T-helper 1 cell treated with Interleukin-12 subunit alpha and Interleukin-12 subunit beta and Interleukin-4 antibody, amounts not matched to agents 30 μg/mL and 1 μg/mL, for 36 hours (primary cell): ENCODE data around the gene ZNF532.

Source experiments
- H3K27ac Mint-ChIP-seq: one replicate; pipeline ENCODE4 v1.8.0; 2021; ENCODE audit warnings: mild to moderate bottlenecking, mixed read lengths
- H3K27me3 Mint-ChIP-seq: one replicate; pipeline ENCODE4 v1.8.0; 2021; ENCODE audit warnings: low read depth, mixed read lengths
- H3K36me3 Mint-ChIP-seq: one replicate; pipeline ENCODE4 v1.8.0; 2021; ENCODE audit warnings: low read depth, mixed read lengths
- H3K4me1 Mint-ChIP-seq: one replicate; pipeline ENCODE4 v1.8.0; 2021; ENCODE audit warnings: low read depth, mixed read lengths
- H3K4me3 Mint-ChIP-seq: one replicate; pipeline ENCODE4 v1.8.0; 2021; ENCODE audit warnings: mild to moderate bottlenecking, moderate library complexity, mixed read lengths
- H3K9me3 Mint-ChIP-seq: one replicate; pipeline ENCODE4 v1.8.0; 2021; ENCODE audit warnings: mixed read lengths

ZNF532 gene

DNA sequence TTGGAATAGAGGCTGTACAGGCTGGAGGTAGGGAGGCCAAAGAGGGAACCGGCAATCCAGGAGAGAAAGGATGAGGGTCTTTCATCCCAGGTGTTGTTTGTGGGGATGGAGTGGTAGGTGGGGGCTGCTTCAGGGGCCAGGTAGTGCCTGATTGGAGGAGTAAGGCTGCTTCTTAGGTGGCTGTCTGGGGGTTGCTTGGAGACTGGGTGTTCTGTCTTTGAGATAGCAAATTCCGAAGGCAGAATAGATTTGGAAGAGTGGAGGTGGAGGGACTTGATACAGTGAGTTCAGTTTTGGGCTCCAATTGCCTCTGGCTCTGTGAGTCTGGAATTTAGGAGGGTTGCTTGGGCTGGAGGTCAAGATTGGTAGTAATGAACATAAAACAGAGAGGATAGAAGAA lies 5.9 kb downstream of the ZNF532 start:
- Mint-ChIP-seq H3K27ac (no peak overlapping the region), H3K36me3 (no peaks in the 10 kb centered on the region), H3K4me3 (no peak overlapping the region), H3K4me1 (no peaks in the 10 kb centered on the region), H3K27me3 (peaks cover 52% of the 10 kb centered on the region), H3K9me3 (no peaks in the 10 kb centered on the region)

DNA sequence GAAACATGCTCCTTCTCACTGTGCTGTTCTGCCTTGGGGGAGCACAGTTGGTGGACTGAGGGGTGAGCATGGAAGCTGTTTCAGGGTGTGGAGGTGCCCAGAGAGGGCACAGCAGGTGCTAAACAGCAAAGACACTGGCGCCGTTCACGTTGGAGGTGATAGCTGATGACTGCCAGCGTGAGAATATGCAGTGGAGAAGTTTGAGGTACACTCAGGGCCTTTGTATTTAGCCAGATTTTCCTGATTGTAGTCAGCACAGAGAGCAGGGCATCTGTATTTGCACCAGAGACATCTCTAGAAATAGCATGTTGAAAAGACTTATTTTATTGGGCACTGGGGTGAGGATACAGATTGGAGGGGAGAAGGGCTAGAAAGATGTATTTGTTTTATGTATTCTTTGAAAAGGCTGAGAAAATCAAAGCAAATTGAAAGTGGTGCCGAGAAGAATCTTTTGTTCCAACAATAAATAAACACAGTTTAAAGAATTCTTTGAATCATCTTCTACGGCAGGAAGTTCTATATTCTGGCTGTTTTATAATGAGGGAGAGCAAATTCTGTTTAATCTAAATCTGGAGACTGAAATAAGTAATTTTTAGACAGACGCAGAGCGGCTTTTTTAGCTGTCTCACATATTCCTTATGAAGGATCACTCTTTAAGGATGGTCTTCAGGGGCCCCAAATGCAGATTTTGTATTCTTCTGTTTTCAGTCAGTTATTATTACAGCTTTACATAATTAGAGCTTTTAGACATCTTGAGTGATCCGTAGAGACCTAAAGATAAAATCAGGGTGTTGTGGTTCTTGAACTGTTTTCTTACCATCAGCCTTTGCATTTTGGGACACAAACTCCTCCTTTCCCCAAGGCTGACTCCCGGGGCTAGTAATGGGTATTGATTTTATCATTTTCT lies 7.1 kb downstream of the ZNF532 start:
- no peak overlapping the region for H3K4me3 Mint-ChIP-seq
- H3K27me3 Mint-ChIP-seq = peaks cover 40% of the 10 kb centered on the region
- H3K36me3 Mint-ChIP-seq = no peaks in the 10 kb centered on the region
- no peaks in the 10 kb centered on the region for H3K9me3 Mint-ChIP-seq
- no peaks in the 10 kb centered on the region for H3K4me1 Mint-ChIP-seq
- H3K27ac Mint-ChIP-seq = no peak overlapping the region

DNA sequence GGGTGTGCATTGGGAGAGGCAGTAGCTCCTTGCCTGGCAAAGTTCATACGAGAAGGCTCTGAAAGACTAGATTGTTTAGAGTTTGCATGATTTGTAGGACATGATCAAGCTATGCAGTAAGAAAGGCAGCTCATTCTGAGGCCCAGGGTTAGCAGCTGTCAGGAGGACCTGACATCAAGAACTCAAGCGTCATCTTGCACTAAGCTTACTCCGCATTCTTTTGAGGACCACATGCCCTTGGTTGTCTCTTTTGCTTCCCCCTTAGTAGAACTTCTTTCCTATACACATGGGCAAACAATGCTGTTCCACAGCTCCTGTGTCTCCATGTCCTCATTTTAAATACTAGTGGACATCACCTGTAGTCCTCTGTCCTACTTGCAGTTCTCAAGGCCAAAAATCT lies 14.0 kb downstream of the ZNF532 start:
- Mint-ChIP-seq H3K9me3 (no peaks in the 10 kb centered on the region), H3K4me3 (no peak overlapping the region), H3K36me3 (no peaks in the 10 kb centered on the region), H3K27me3 (peaks cover 16% of the 10 kb centered on the region), H3K27ac (no peak overlapping the region), H3K4me1 (no peaks in the 10 kb centered on the region)

DNA sequence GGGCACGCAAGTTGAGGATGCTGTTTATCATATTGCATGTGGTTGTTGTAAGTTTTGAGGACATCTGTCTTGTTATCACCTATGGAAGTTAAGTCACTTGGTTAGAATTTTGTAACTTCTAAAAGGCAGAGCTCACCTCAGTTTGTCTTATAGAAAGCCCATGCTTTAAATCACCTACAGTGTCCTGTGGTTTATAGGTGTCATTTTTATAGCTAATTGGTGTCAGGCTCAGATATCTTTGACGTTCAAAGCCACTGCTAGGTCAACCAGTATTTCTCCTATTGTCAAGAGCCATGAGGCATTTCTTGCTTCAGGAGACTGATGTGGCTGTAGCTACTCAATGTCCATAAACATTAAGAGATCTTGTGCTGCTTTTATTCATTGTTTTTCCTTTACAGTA lies 16.8 kb downstream of the ZNF532 start:
- Mint-ChIP-seq H3K9me3 (no peaks in the 10 kb centered on the region), H3K4me1 (no peaks in the 10 kb centered on the region), H3K36me3 (no peaks in the 10 kb centered on the region), H3K27me3 (peaks cover 17% of the 10 kb centered on the region), H3K4me3 (no peak overlapping the region), H3K27ac (no peak overlapping the region)

DNA sequence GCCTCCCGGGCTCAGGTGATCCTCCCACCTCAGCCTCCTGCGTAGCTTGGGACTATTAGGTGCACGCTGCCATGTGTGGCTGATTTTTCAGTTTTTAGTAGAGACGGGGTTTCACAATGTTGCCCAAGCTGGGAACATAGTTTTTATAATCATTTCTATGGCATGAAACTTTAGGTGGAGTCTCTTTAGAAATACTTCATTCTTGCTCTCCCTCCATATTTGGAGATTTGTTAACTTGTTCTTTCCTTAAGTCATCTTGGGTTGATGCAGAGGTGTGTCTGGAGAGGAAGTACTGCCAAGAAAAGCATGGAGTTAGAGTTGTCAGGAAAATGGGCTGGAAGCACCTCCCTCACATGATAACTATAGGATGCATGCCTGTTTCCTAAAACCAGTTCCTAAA lies 17.4 kb downstream of the ZNF532 start:
- Mint-ChIP-seq H3K9me3 (no peaks in the 10 kb centered on the region), H3K27ac (no peak overlapping the region), H3K4me1 (peaks cover 2% of the 10 kb centered on the region), H3K36me3 (no peaks in the 10 kb centered on the region), H3K27me3 (peaks cover 22% of the 10 kb centered on the region), H3K4me3 (no peak overlapping the region)

DNA sequence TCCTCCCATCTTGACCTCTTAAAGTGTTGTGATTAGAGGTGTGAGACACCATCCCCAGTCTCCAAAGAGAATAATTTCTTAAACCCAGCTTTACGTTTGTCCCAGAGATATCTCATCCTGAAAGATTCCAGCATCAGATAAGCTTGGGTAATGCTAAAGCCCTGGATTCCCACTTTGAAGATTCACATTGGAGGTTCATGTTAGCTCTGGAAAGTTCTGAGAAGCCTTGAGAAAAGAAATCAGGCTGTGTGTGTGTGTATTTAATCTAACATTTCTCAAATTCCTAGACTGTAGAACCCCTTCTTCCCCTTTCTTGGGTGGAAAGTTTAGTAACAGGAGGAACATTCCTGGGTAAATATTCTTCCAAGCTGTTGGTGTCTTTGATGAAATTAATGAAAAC lies 18.0 kb downstream of the ZNF532 start:
- Mint-ChIP-seq H3K4me1 (peaks cover 9% of the 10 kb centered on the region), H3K27ac (no peak overlapping the region), H3K27me3 (peaks cover 26% of the 10 kb centered on the region), H3K4me3 (no peak overlapping the region), H3K9me3 (no peaks in the 10 kb centered on the region), H3K36me3 (no peaks in the 10 kb centered on the region)

DNA sequence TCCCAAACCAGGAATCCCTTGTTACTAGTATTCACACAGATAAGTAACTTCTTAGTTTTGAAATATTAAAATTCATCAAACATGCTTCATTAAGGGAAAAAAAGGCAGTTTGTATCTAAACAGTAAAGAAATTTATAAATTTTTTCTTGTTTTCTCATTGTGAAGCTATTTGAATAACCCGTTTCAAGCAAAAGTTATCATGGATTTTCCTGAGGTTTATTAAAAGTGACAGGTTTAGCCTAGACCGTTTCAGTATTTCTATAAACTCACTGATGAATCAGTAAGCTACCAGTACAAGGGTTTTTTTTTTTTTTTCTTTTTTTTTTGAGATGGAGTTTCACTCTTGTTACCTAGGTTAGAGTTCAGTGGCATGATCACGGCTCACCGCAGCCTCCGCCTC lies 20.0 kb downstream of the ZNF532 start:
- H3K4me3 Mint-ChIP-seq = no peak overlapping the region
- peaks cover 28% of the 10 kb centered on the region for H3K27me3 Mint-ChIP-seq
- H3K36me3 Mint-ChIP-seq = no peaks in the 10 kb centered on the region

DNA sequence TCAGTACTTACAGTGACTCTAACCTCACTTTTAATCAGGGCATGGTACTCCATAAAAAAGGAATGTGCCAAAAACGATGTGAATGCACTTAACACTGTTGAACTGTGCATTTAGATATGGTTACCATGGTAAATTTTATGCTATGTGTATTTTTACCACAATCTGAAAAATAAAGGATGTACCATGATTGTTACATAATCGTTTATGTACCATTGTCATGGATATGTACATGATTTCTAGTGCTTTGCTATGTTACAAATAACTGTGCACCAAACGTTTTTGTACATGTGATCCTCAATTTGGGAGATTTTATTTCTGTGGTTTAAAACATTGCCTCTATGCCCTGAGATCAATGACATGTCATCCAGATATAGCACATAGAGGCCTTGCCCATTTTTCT lies 21.8 kb downstream of the ZNF532 start:
- H3K4me3 Mint-ChIP-seq = no peak overlapping the region

More for the DNA sequence above, 20.0 kb downstream of the ZNF532 start:
- Mint-ChIP-seq H3K4me1 (peaks cover 10% of the 10 kb centered on the region), H3K27ac (no peak overlapping the region), H3K9me3 (no peaks in the 10 kb centered on the region)

DNA sequence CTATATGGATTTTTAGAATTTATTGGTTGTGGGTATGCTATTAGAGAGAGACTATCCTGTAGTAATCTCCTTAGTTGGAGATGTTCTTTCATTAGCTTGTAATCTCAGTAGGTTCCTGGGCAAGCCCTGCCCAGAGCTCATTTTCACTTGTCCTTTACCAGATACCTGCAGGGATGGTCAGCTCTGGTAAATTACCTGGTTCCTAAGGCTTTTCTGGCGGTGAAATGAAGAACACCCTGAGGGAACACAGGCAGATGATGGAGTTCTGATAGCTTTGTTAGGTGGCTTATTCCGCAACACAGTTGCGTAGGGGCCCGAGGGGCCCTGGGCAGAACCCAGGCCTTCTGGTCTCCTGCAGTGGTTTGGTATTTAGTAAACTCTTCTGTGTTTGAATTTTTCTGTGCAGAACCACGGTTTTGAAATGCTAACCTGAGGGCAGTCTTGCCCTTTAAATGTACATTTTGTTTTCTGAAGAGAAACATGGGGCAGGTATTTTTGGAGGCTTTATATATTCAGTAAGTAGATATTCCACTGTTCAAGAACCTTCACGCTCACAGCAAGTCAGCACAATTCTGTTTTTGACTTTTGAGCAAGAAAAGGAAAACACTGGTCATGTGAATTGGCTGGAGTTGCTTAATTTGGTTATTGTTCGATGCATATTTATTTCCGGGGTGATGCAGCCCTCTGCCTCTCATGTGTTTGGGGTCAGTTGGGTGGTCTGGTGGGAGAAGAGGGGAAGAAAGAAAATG lies 22.4 kb downstream of the ZNF532 start:
- Mint-ChIP-seq H3K36me3 (no peaks in the 10 kb centered on the region), H3K27ac (no peak overlapping the region), H3K27me3 (peaks cover 27% of the 10 kb centered on the region), H3K9me3 (no peaks in the 10 kb centered on the region), H3K4me1 (peaks cover 13% of the 10 kb centered on the region), H3K4me3 (no peak overlapping the region)

More for the DNA sequence above, 21.8 kb downstream of the ZNF532 start:
- peaks cover 10% of the 10 kb centered on the region for H3K4me1 Mint-ChIP-seq
- H3K27me3 Mint-ChIP-seq = peaks cover 28% of the 10 kb centered on the region
- H3K27ac Mint-ChIP-seq = no peak overlapping the region
- H3K36me3 Mint-ChIP-seq = no peaks in the 10 kb centered on the region
- no peaks in the 10 kb centered on the region for H3K9me3 Mint-ChIP-seq

DNA sequence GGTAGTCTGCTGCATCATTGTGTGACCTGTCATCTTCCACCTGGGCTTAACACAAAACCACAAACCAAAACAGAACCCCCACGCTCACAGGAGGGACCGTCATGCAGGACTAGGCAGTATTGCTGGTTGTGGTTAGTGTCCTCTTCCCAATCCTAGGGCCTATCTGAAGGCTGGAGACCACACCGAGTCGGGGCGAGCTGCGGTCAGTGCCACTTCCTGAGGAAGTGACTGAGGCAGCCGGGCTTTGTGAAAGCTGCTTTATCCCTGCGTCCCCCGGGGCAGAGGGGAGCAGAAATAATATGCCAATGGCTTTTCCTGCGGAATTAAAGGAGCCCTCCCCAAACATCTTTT lies 22.9 kb downstream of the ZNF532 start:
- Mint-ChIP-seq H3K36me3 (no peaks in the 10 kb centered on the region), H3K4me1 (peaks cover 13% of the 10 kb centered on the region), H3K4me3 (no peak overlapping the region), H3K27me3 (peaks cover 24% of the 10 kb centered on the region), H3K9me3 (no peaks in the 10 kb centered on the region), H3K27ac (no peak overlapping the region)

DNA sequence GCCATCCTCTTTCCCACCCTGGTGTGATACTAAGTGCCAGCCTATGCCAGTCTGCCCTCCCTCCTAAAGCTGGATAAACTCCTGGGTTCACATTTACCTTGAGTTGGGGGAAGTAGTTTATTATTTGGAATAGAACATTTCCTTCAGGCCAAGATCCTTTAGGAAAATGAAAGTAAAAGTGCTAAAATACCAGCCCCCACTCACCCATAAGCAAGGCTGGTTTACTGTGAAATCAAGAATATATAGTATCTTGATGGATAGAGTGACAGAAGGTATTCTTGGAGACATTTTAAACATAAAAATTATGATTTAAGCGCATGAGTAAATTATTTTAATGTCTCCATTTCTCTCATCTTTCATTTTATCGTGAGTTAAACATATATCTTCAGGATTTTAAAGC lies 27.1 kb downstream of the ZNF532 start:
- H3K27ac Mint-ChIP-seq = no peak overlapping the region
- no peaks in the 10 kb centered on the region for H3K9me3 Mint-ChIP-seq
- no peaks in the 10 kb centered on the region for H3K36me3 Mint-ChIP-seq
- peaks cover 12% of the 10 kb centered on the region for H3K27me3 Mint-ChIP-seq
- H3K4me3 Mint-ChIP-seq = no peak overlapping the region
- peaks cover 13% of the 10 kb centered on the region for H3K4me1 Mint-ChIP-seq

DNA sequence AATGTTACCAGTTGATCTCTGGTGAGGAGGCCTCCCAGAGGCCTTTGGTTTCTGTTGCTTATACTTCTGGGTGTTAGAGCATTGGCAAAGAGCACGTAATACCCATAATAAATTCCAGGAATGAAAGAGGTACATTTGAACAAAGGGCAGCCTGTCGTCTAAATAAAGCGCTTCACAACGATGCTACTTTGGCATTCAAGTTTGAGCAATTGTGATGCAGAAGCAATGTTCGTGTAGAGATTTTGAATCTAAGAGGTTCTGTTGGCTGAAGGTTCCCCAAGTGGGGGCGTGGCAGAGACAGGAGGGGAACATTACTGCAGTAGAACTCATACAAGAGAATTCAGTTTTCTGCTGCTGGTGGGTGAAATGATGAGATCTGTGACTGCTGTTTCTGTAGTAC lies 27.8 kb downstream of the ZNF532 start:
- Mint-ChIP-seq H3K4me3 (no peak overlapping the region), H3K4me1 (peaks cover 6% of the 10 kb centered on the region), H3K27me3 (peaks cover 5% of the 10 kb centered on the region), H3K36me3 (no peaks in the 10 kb centered on the region), H3K27ac (no peak overlapping the region), H3K9me3 (no peaks in the 10 kb centered on the region)

DNA sequence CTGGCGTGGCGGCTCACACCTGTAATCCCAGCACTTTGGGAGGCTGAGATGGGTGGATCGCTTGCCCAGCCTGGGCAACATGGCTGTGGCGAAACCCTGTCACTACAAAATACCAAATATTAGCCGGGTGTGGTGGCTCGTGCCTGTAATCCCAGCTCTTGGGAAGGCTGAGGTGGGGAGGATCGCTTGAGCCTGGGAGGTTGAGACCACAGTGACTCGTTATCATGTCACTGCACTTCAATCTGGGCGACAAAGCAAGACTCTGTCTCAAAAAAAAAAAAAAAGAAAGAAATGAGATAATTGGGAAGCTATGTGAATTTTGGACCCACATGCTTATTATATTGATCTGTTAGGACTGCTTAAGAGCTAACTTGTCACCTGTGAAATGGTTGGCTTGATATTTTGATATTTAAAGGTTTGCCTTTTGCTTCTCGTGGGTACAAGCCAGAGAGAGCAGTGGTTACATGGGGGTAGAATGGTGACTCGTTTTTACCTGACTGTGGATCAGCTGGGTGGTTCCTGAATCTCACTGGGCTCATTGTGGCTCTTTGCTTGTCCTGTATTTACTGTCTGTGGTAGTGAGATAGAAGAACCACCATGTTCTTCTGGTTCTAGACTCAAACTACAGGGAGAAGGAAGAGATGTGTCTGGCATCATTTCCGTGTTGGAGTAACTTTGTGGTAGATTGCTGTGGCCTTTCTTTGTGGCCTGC lies 28.9 kb downstream of the ZNF532 start:
- H3K9me3 Mint-ChIP-seq = no peaks in the 10 kb centered on the region
- no peak overlapping the region for H3K27ac Mint-ChIP-seq
- peaks cover 3% of the 10 kb centered on the region for H3K4me1 Mint-ChIP-seq
- no peak overlapping the region for H3K4me3 Mint-ChIP-seq
- no peaks in the 10 kb centered on the region for H3K36me3 Mint-ChIP-seq
- H3K27me3 Mint-ChIP-seq = peaks cover 3% of the 10 kb centered on the region

DNA sequence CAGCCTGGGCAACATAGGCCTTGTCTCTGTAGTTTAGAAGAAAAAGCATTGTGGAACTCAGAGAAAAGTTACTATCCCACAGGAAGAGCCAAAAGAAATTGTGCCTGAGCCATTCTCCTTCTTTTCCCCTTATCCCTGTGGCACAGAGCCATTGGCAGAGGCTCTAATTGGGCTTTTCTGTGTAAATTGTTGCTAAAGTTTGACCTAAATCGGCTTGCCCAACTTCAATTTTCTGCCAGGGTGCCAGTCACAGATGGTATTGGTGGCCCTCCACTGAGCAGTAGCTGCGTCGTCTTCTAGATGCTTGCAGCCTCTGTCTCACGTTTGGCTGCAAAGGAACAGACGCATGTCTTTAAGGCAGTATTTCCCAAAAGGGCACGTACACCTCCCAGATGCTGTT lies 30.3 kb downstream of the ZNF532 start:
- Mint-ChIP-seq H3K27ac (no peak overlapping the region), H3K4me3 (no peak overlapping the region), H3K9me3 (no peaks in the 10 kb centered on the region), H3K36me3 (no peaks in the 10 kb centered on the region), H3K4me1 (peaks cover 3% of the 10 kb centered on the region), H3K27me3 (no peaks in the 10 kb centered on the region)

DNA sequence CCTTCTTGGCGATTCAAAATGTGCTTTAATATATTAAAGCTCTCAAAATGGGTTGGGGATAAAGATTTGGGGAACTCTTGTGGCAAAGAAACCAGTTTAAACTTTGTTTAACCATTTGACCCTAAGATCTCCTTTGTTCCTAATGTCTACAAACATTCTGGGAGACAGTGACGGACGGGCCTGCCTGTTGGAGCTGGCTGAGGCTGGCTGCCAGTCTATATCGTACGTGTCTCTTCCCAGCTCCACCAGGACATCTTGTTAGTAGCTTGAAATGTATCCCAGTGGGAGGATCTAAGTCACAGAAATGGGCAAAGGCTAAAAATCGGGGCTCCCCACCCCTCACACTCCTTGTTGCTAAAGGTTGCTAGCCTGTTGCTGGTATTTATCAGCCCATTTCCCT lies 30.7 kb downstream of the ZNF532 start:
- no peak overlapping the region for H3K4me3 Mint-ChIP-seq
- no peaks in the 10 kb centered on the region for H3K36me3 Mint-ChIP-seq
- H3K9me3 Mint-ChIP-seq = no peaks in the 10 kb centered on the region
- H3K4me1 Mint-ChIP-seq = peaks cover 3% of the 10 kb centered on the region
- no peak overlapping the region for H3K27ac Mint-ChIP-seq
- H3K27me3 Mint-ChIP-seq = no peaks in the 10 kb centered on the region
